ENCODE data around the gene EFHC2.
A peak's percentile ranks its signal among the peaks of the same experiment; 100 is the strongest.
"Not testable (repeated sequence)": the region's sequence is repeated elsewhere in the genome, so short reads cannot be mapped to it uniquely, and the experiment has no call there.

Gene EFHC2

DNA sequence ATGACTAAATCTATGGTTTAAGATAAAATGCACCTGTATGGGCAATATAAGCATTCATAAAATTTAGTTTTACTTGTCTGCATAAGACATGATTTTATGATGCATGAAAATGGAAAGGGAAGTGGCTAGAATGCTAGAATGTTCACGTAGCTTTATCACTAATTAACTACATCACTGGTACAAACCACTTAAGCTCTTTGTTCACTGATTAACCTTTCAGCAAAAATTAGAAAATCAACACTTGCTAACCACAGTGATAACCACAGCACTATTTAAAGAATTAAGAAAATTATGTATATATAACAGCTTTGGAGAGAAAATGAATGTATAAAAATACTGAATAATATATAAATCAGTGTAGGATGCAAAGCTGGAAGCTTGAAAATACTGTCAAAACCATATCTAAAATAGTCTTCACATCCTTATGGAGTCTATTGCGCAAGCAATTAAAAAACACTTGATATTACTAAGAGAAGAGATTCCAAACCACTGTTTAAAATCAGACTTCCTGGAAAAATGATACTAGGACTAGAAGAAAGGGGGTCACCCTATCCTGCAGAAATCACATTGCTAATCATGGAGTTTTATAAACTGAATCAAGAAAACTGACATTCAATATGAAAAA is 51.9 kb downstream of the EFHC2 start:
- no peak for DNase-seq (ENCODE audit: low read depth)

GRCh38 chrX:44290718-44291117 is 52.8 kb downstream of the EFHC2 start:
- DNase-seq (ENCODE audit: low read depth) = no peak

- no peak for DNase-seq (ENCODE audit: low read depth)
These were observed 60.7 kb downstream of the EFHC2 start for GRCh38 chrX:44282753-44283152.

DNA sequence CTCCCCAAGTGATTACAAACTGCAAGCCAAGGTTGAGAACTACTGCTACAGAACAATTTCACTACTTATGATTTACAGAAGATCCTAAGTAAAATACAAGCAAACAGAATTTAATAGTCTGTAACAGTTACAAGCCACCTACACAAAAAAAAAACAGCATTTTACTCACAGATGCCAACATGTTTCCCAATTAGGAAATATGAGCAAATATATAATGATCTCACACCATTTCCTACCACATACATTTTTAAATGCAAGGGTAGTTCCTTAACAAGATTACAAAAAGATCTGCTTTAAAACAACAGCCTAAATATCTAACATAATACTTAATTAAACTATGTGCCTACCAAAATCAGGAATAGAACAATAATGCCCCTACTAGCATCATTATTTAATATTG is 63.4 kb downstream of the EFHC2 start:
- DNase-seq (ENCODE audit: low read depth) = no peak

GRCh38 chrX:44274096-44274495 is 69.4 kb downstream of the EFHC2 start:
- no peak for DNase-seq (ENCODE audit: low read depth)

- DNase-seq (ENCODE audit: low read depth) = no peak
These were observed 75.6 kb downstream of the EFHC2 start for GRCh38 chrX:44267861-44268260.

- no peak for DNase-seq (ENCODE audit: low read depth)
These were observed 76.4 kb downstream of the EFHC2 start for GRCh38 chrX:44267116-44267515.

DNA sequence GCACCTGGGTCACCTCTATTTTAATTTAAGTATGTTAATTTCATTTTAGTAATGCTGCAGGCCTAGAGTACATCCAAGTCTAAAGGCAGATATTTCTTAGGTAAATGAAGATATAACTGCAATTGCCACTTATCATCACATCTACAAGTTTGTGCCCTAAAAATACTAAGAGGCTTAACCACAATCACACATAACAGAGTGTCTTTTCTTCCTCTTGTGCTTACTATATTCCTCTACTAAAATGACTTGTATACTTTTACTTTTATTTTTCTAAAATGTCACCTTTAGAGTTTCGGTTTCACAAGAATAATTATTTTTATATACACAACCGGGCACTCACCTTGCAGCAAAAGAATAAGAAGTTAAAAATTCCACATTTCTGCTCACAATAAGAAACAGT is 77.9 kb downstream of the EFHC2 start:
- no peak for DNase-seq (ENCODE audit: low read depth)

DNA sequence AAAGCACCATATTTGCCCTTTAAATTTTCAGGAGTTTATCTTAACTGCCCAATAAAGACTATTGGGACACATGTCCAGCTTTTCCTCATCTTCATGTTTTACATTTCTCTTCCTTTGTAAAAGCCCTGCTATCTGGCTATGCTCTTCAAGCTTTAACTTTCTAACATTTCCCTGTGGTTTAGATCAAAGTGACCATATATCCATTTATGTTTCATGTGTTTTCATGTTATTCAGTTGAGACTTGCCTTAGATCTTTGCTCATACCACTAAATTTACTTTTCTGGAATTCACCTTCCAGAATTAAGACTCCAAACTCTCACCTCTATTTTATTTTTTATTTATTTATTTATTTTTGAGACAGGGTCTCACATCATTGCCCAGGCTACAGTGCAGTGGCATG is 78.5 kb downstream of the EFHC2 start:
- DNase-seq (ENCODE audit: low read depth) = no peak

DNA sequence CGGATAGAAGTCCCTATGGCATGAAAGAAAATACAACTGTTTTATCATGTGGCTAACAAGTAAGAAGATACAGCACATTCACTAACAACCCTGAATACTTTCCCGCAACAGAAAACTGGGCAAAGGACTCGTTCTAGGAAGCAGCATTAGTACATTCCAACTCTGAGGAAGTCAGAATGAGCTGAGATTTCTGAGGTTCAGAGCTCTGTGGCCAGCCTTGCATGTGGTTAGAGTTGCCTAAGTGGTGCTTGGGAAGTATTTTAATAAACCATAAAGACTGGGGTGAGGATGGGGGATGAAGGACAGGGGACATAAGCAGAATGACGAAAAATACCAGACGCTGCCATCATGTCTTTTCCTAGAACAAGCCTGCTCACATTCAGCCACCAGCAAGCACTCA is 82.2 kb downstream of the EFHC2 start:
- DNase-seq (ENCODE audit: low read depth) = no peak

DNA sequence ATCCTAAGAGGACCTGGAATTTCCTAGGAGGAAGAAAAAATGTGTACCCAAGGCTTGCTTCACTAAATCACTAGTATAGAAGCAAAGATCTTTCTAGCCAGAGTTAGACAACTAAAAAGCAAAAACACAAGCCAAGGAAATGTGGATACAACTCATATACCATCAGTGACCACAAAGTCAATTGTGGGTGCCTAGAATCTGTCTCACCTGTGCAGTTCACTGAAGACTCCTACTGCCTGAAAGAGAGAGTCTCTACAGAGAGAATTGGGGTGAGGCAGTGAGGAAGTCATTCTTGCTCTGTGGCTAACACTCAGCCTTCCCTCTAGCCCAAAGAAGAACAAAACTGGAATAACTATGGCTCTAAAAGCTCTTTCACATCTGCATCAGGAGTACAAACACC is 82.9 kb downstream of the EFHC2 start:
- DNase-seq (ENCODE audit: low read depth) = no peak

GRCh38 chrX:44255742-44256141 is 87.7 kb downstream of the EFHC2 start:
- DNase-seq (ENCODE audit: low read depth) = not testable (repeated sequence)

GRCh38 chrX:44253575-44253942 is 89.9 kb downstream of the EFHC2 start:
- no peak for DNase-seq (ENCODE audit: low read depth)

DNA sequence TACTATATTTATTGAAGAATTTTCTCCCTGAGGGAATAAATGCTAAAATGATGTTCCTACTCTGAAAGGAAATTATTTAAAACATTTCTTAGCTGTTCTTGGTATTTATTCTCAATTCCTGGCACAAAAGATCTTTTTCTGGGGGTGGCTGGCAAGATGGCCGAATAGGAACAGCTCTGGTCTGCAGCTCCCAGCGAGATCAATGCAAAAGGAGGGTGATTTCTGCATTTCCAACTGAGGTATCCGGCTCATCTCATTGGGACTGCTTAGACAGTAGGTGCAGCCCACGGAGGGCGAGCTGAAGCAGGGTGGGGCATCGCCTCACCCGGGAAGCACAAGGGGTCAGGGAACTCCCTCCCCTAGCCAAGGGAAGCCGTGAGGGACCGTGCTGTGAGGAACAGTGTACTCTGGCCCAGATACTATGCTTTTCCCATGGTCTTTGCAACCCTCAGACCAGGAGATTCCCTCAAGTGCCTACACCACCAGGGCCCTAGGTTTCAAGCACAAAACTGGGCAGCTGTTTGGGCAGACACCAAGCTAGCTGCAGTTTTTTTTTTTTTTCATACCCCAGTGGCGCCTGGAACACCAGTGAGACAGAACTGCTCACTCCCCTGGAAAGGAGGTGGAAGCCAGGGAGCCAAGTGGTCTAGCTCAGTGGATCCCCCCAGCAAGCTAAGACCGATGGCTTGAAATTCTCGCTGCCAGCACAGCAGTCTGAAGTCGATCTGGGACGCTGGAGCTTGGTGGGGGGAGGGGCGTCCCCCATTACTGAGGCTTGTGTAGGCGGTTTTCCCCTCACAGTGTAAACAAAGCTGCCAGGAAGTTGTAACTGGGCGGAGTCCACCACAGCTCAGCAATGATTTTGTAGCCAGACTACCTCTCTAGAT is 90.5 kb downstream of the EFHC2 start:
- peak; percentile 52 for DNase-seq (ENCODE audit: low read depth)

DNA sequence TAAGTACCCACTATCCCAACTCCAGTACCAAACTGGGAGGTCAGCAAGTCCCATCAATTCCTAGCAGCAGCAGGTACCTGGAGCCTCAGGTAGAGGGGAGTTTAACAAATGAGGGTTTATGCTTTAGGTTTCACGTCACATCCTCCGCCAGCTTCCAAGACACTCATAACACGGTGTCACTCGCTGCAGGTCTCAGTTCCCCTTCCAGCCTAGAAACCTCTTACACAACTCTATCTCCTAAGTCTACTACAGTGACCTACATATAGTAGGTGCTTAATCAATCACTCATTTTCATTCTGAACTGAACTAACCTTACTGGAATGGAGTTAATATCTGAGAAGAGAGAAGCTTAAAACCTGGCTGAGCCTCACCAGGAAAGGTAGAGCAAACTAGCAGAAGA is 96.0 kb downstream of the EFHC2 start:
- DNase-seq (ENCODE audit: low read depth) = no peak

- DNase-seq (ENCODE audit: low read depth) = no peak
These were observed 96.6 kb downstream of the EFHC2 start for GRCh38 chrX:44246826-44247225.

- DNase-seq (ENCODE audit: low read depth) = peak; percentile 8
These were observed 97.7 kb downstream of the EFHC2 start for GRCh38 chrX:44245733-44246132.

GRCh38 chrX:44244008-44244407 is 99.5 kb downstream of the EFHC2 start:
- no peak for DNase-seq (ENCODE audit: low read depth)

DNA sequence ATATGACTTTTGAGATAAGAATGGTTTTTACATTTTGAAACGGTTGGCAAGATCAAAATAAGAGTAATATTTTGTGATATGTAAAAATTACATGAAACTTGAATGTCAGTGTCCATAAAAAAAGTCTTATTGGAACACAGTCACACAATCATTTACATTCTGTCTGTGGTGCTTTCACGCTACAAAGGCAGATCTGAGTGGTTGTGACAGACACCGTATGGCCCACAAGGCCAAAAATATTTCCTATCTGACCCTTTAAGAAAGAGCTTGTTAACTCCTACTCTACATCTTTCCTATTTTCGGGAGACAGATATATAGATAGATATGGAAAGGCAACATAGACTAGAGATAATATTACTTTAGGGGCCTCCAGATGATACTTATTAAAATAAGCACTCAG is 101.9 kb downstream of the EFHC2 start:
- no peak for DNase-seq (ENCODE audit: low read depth)

- DNase-seq (ENCODE audit: low read depth) = no peak
These were observed 103.4 kb downstream of the EFHC2 start for GRCh38 chrX:44240036-44240435.

DNA sequence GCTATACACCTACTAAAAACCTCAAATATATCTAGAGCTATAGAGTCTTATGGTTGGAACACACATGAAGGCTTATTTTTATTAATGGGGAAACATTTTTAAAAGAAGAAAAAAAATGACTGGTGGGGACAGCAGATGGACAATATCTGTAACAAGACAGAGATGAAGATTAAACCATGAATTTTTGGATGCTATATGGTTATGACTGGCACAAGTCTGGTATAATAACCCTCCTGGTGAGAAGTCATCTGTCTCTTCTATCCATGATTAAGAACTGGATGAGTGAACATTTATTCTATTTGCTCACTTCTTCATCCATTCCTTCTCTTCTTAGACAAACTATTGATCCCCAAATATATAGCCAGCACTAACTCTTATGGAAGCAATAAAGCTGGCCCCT is 104.4 kb downstream of the EFHC2 start:
- DNase-seq (ENCODE audit: low read depth) = no peak

GRCh38 chrX:44235534-44235933 is 107.9 kb downstream of the EFHC2 start:
- DNase-seq (ENCODE audit: low read depth) = no peak

- no peak for DNase-seq (ENCODE audit: low read depth)
These were observed 108.9 kb downstream of the EFHC2 start for GRCh38 chrX:44234541-44234940.

GRCh38 chrX:44234116-44234515 is 109.4 kb downstream of the EFHC2 start:
- DNase-seq (ENCODE audit: low read depth) = no peak
